Measurements from ENCODE around the gene INTS1. TPM values are rescaled to one million over a fixed set of nuclear protein-coding genes. Genes with fewer than 3 reads are reported as not detected.

Gene INTS1
- total RNA-seq, 2 experiments from 2014 or later: 78.1 to 81.7 TPM

DNA sequence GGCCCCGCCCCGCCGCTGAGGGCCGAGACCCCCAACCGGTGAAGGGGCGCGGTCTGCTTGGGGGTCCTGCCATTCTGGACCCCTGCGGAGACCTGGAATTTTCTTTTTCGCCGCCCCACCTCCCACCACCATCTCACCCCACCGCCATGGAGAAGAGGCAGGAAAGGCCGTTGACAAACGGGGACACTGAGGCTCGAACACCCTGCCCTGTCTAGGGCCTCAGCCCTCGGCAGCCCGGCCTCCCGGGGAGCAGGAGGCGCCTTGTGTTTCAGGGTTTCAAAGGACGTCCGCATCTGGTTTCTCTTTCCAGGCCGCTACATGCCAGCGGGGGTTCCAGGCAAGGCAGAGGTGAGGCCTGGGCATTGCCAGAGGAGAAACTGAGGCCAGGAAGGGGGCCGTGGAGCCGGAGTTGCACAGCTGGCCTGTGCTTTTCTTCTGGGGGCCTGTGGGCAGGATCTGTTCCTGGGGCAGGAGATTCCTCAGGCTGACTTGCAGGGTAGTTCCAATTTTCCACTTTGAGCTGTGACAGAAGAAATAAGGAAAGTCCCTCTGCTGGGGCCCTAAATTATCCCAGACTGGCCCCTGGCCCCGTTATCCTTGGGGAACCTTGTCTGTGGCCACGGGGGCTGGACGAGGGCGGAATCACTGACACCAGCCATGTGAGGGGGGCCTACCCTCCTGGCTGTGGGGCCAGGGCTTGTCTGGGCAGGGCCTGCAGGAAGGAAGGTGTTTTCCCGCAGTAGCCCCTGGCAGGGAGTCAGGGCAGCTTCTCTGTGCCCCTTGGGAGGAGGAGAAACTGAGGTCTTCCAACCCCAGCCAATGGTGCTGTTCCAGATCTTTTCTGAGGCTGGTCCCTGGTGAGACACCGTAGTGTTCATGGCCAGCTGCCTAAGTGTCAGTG is 44.0 kb downstream of the INTS1 start:
- Mint-ChIP-seq H3K36me3 (ENCODE audit: low read depth) (no peaks in the 10 kb centered on the region), H3K9me3 (ENCODE audit: low read depth) (no peaks in the 10 kb centered on the region), H3K27ac (peak overlapping the region; percentile 37), H3K4me3 (peak overlapping the region; percentile 45), H3K4me1 (peaks cover 7% of the 10 kb centered on the region), H3K27me3 (no peaks in the 10 kb centered on the region)
- CTCF ChIA-PET: interaction anchor here (0.7 to 0.8 kb wide), 2 partner anchors 14 to 589 kb away, joined by 4 read pairs; no protein-coding TSS in a partner anchor
- DNase-seq (peak; percentile 39), ATAC-seq (no peak)
- POLR2A ChIA-PET: no interaction called here
- intact Hi-C loops (cut with DNase I, micrococcal nuclease): loop anchor here (1.0 to 5.0 kb wide), 15 partner anchors 43 to 1171 kb away; partner anchors contain the start of genes INTS1 (in 2 of the 2), COX19 (in 1 of the 2), GET4 (in 1 of the 2) and GPR146 (in 1 of the 2)

DNA sequence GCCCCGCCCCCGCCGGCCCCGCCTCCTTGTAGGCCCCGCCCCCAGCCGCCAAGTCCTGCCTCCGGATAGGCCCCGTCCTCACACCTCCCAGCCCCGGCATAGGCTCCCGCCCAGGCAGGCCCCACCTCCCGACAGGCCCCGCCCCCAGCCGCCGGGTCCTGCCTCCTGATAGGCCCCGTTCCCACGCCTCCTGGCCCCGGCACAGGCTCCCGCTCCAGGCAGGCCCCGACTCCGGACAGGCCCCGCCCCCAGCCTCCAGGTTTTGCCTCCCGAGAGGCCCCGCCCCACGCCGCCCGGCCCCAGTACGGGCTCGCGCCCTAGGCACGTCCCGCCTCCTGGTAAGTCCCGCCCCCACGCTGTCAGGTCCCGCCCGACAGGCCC is 44.7 kb downstream of the INTS1 start:
- intact Hi-C loops (cut with DNase I, micrococcal nuclease): loop anchor here (1.0 to 5.0 kb wide), 15 partner anchors 42 to 1172 kb away; partner anchors contain the start of genes INTS1 (in 2 of the 2), COX19 (in 1 of the 2), GET4 (in 1 of the 2) and GPR146 (in 1 of the 2)
- no peaks in the 10 kb centered on the region for H3K9me3 Mint-ChIP-seq (ENCODE audit: low read depth)
- CTCF ChIA-PET: interaction anchor here (0.7 kb wide), 1 partner anchor 588 kb away, joined by 4 read pairs; no protein-coding TSS in a partner anchor
- DNase-seq (peak; percentile 100), ATAC-seq (peak; percentile 98)
- peak overlapping the region; percentile 59 for H3K4me3 Mint-ChIP-seq
- H3K36me3 Mint-ChIP-seq (ENCODE audit: low read depth): no peaks in the 10 kb centered on the region
- no peaks in the 10 kb centered on the region for H3K27me3 Mint-ChIP-seq
- POLR2A ChIA-PET: no interaction called here
- H3K27ac Mint-ChIP-seq: no peak overlapping the region
- H3K4me1 Mint-ChIP-seq: peaks cover 7% of the 10 kb centered on the region

DNA sequence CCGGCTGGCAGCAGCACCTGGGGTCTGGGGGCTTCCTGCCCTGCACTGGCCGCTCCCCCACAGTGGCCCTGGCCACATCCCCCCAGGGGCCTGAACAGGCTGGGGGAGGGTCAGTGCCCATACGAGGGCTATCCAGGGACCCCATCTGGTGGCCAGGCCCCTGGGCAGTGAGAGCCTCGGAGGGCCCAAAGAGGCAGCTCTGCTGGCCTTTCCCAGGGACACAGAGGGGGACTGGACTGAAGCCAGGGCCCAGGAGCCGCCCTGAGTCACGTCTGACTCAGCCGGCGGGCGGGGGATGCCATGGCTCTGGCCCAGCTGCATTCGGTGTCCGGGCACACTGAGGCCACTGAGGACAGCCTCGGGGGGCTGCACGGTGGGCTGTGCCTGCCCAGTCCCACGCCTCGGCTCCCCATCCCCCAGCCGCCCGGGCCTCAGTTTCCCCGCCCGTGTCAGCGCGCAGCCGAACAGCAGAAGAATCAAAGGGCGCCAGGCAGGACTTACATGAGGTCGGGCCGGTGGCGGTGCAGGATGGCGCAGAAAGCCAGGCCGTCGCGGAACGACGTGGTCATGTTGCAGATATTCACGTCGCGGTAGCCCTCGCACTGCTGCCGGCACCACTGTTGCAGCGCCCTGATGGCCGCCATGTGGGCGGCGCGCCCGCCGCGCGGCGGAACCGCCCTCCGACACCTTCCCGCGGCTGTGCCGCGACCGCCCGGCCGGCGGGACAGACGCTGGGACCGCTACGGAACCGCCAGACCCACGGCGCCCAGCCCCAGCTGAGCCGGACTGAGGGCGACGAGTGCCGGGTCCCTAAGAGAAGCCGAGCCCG is 45.3 kb downstream of the INTS1 start, which contains the start of gene MICALL2:
Gene MICALL2, minus strand, starts transcription at position 788 of the 829 bp plus-strand sequence. Its CDS starts 144 bp downstream, at position 644.
- H3K27ac Mint-ChIP-seq: peak within 1 kb of the TSS; percentile 37
- peak within 1 kb of the TSS; percentile 59 for H3K4me3 Mint-ChIP-seq
- ChIA-PET CTCF (interaction anchor here (0.6 kb wide), 1 partner anchor 534 kb away, joined by 3 read pairs; no protein-coding TSS in a partner anchor), POLR2A (no interaction called here)
- H3K27me3 Mint-ChIP-seq: no peaks in the 10 kb centered on the region
- H3K4me1 Mint-ChIP-seq: peaks cover 7% of the 10 kb centered on the region
- no peaks in the 10 kb centered on the region for H3K9me3 Mint-ChIP-seq (ENCODE audit: low read depth)
- peak; percentile 13 for ATAC-seq
- H3K36me3 Mint-ChIP-seq (ENCODE audit: low read depth): no peaks in the 10 kb centered on the region
- DNase-seq: peak; percentile 68
- intact Hi-C loops (cut with DNase I, micrococcal nuclease): loop anchor here (1.0 to 5.0 kb wide), 15 partner anchors 42 to 1172 kb away; partner anchors contain the start of genes INTS1 (in 2 of the 2), COX19 (in 1 of the 2), GET4 (in 1 of the 2) and GPR146 (in 1 of the 2)

DNA sequence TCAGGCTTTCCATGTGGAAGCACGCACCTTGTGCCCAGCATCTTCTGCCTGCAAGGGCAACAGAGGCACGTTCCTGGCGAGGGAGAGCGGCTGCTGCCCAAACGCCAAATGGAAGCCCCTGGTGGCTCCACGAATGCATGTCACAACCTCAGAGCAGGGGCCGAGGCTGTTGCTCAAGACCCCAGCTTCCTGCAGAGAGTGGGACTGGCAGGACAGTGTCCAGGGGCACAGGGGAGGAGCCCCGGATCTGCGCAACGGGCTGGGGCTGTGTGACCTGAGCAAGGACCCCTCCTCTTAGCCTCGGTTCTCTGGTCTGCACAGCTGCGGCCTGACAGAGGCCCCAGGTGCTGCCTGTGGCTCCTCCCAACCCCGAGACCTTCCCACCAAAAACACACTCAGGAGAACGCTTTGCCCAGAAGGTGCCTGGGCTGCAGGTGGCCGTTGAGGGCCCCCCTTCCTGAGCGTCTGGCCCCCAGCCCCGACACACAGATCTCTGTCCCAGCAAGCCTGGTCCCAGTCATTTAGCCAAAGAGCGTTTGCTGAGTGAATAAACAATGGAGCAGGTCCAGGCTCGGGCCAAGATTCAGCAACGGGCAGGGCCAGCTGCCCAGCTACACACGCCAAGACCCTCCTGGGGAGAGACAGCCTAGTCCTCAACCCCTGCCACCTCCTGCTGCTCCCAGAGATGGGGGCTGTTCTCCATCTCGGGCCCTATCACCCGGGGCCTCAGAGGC is 46.1 kb downstream of the INTS1 start:
- H3K27ac Mint-ChIP-seq: no peak overlapping the region
- DNase-seq: no peak
- CTCF ChIA-PET: no interaction called here
- POLR2A ChIA-PET: no interaction called here
- H3K9me3 Mint-ChIP-seq (ENCODE audit: low read depth): no peaks in the 10 kb centered on the region
- no peaks in the 10 kb centered on the region for H3K36me3 Mint-ChIP-seq (ENCODE audit: low read depth)
- H3K27me3 Mint-ChIP-seq: no peaks in the 10 kb centered on the region
- peaks cover 7% of the 10 kb centered on the region for H3K4me1 Mint-ChIP-seq
- no peak for ATAC-seq
- H3K4me3 Mint-ChIP-seq: peak overlapping the region; percentile 17
- intact Hi-C loops (cut with DNase I, micrococcal nuclease): loop anchor here (2.0 to 5.0 kb wide), 4 partner anchors 47 to 581 kb away; partner anchors contain the start of genes GET4 (in 1 of the 2), GPR146 (in 1 of the 2) and INTS1 (in 1 of the 2)

DNA sequence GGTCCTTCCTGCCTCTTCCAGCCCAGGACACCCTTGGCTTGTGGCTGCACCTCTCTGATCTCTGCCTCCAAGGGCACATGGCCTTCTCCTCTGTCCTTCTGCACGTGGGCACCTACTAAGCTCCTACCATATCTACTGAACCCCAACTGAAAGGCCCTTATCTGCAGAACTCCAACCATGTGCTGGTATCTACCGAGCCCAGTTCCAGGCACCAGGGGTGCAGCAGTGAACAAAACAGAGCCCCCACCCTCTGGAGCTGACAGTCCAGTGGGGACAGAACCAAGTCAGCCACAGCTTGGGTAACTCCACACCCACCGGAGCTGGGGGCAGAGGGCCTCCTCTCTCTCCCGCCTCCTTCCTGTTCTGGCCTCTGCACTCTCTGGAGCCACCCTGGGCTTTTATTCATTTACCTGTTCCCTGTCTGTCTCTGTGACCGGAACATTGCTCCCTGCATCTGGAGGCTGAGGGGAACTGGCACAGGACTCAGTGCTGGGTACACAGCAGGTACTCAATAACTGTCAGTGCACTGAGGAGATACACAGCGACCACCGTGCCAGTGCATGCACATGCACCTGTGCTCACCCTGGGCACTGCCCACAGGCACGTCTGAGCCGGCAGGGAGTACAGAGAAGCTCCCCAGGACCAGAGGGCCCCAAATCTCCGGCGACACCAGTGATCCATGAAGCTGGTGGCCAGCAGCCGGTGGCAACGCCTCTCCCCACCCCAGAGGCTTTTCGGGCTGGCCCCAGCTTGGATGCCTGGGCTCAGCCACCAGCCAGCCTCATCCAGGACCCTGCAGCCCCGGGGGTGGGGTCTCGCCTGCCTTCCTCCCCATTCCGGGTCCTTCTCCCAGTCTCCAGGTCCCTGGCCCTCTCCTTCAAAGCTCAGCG is 46.9 kb downstream of the INTS1 start:
- Mint-ChIP-seq H3K9me3 (ENCODE audit: low read depth) (no peaks in the 10 kb centered on the region), H3K27me3 (no peaks in the 10 kb centered on the region), H3K27ac (no peak overlapping the region), H3K4me1 (peaks cover 7% of the 10 kb centered on the region), H3K36me3 (ENCODE audit: low read depth) (no peaks in the 10 kb centered on the region), H3K4me3 (no peak overlapping the region)
- ChIA-PET POLR2A (no interaction called here), CTCF (interaction anchor here (1.0 kb wide), 1 partner anchor 17 kb away, joined by 3 read pairs; no protein-coding TSS in a partner anchor)
- DNase-seq (no peak), ATAC-seq (no peak)
- intact Hi-C loops (cut with DNase I, micrococcal nuclease): loop anchor here in 1 of 2 experiments (5.0 kb wide), 3 partner anchors 300 to 580 kb away; partner anchors contain the start of genes GET4 and GPR146

DNA sequence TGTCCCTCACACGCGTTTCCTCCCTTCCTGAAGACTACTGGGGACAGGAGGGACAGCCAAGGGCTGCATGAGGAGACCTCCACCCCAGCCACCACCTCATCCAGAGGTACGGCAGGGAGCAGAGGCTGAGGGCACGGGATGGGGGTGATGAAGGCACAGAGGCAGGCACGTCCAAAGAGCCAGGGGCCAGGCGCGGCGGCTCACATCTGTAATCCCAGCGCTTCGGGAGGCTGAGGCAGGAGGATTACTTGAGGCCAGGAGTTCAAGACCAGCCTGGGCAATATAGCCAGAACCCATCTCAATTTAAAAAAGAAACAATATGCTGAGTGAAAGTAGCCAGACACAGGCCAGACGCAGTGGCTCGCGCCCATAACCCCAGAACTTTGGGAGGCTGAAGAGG is 48.2 kb downstream of the INTS1 start:
- intact Hi-C loops (cut with DNase I, micrococcal nuclease): loop anchor here in 1 of 2 experiments (5.0 kb wide), 3 partner anchors 301 to 579 kb away; partner anchors contain the start of genes GET4 and GPR146
- ChIA-PET CTCF (no interaction called here), POLR2A (no interaction called here)
- H3K27me3 Mint-ChIP-seq: no peaks in the 10 kb centered on the region
- no peaks in the 10 kb centered on the region for H3K9me3 Mint-ChIP-seq (ENCODE audit: low read depth)
- H3K4me1 Mint-ChIP-seq: peaks cover 7% of the 10 kb centered on the region
- no peaks in the 10 kb centered on the region for H3K36me3 Mint-ChIP-seq (ENCODE audit: low read depth)
- no peak overlapping the region for H3K4me3 Mint-ChIP-seq
- ATAC-seq (no peak), DNase-seq (no peak)
- H3K27ac Mint-ChIP-seq: no peak overlapping the region

DNA sequence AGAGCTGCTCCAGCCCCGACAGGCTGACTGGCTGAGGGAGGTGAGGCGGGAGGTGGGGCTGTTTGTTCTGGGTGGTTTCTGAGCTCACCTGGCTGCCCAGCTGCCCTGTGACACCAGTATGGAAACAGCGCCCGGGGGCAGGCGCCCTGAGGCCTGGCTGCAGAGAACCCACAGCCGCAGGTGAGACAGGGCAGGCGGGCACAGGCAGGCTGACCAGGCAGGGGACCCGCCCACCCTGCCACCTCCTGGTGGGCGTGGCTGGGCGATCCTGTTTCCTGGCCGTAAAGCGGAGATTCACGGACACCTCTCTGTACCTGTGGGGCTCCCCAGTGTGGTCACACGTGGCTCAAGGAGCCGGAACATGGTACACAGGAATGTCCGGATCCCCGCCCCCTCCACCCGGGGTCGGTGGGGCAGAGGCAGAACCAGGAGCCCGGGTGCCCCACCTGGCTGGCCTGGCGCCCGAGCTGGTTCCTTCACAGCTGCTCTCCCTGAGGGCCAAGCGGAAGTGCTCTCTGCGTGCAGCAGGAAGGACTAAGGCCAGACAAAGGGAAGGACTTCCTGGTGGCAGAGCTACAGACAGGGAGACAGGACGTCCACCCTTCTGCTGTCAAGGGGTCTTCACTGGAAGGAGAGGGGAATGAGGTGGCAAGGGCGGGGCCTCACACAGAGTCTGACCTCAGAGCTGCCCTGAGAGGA is 48.8 kb downstream of the INTS1 start:
- H3K27me3 Mint-ChIP-seq: no peaks in the 10 kb centered on the region
- ChIA-PET POLR2A (no interaction called here), CTCF (no interaction called here)
- H3K4me3 Mint-ChIP-seq: no peak overlapping the region
- H3K27ac Mint-ChIP-seq: no peak overlapping the region
- ATAC-seq (no peak), DNase-seq (no peak)
- intact Hi-C loops (cut with DNase I, micrococcal nuclease): loop anchor here in 1 of 2 experiments (5.0 kb wide), 3 partner anchors 302 to 578 kb away; partner anchors contain the start of genes GET4 and GPR146
- no peaks in the 10 kb centered on the region for H3K9me3 Mint-ChIP-seq (ENCODE audit: low read depth)
- H3K36me3 Mint-ChIP-seq (ENCODE audit: low read depth): no peaks in the 10 kb centered on the region
- peaks cover 7% of the 10 kb centered on the region for H3K4me1 Mint-ChIP-seq

DNA sequence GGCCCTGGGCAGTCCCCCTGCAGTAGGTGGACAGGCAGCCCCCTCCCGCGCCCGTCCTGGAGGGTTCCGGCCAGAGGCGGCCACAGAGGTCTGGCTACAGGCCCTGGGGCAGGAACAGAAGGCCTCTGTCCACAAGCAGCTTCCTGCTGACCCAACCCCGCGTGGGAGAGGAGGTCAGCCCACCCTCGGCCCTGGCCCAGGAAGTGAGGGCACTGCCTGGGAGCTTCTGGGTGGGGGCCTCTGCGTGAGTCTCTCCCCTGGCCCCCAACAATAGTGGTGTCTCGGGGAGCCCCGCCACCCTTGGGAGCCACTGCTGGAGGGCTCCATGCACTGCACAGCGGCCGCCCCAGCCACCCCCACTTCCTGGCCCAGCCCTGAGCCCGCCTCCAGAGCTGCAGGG is 49.6 kb downstream of the INTS1 start:
- POLR2A ChIA-PET: no interaction called here
- CTCF ChIA-PET: no interaction called here
- DNase-seq: no peak
- Mint-ChIP-seq H3K9me3 (ENCODE audit: low read depth) (no peaks in the 10 kb centered on the region), H3K4me1 (peaks cover 4% of the 10 kb centered on the region), H3K36me3 (ENCODE audit: low read depth) (no peaks in the 10 kb centered on the region), H3K27ac (no peak overlapping the region), H3K27me3 (no peaks in the 10 kb centered on the region), H3K4me3 (no peak overlapping the region)
- ATAC-seq: no peak
- intact Hi-C loops (cut with DNase I, micrococcal nuclease): no loop called here

DNA sequence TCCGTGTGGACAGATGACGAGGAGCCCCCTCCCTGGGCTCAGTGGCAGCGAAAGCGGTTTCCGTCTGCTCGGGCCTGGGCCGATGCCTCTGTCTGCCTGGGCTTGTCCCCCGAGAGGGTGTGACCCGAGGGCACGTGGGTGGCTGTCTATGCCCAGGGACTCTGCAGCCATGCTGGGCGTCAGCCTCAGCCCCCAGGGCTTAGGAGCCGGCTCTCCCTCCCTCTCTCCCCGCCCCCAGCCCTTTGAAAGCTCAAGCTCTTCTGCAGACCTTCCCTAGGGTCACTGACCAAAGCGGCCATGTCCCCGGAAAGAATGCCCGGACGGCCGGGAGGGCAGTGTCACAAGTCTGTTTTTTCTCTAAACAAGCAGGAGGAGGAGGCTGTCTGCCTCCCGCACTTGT is 52.0 kb downstream of the INTS1 start:
- Mint-ChIP-seq H3K27me3 (no peaks in the 10 kb centered on the region), H3K27ac (no peak overlapping the region), H3K4me3 (no peak overlapping the region), H3K9me3 (ENCODE audit: low read depth) (no peaks in the 10 kb centered on the region), H3K4me1 (no peaks in the 10 kb centered on the region), H3K36me3 (ENCODE audit: low read depth) (no peaks in the 10 kb centered on the region)
- ChIA-PET POLR2A (no interaction called here), CTCF (no interaction called here)
- DNase-seq (no peak), ATAC-seq (no peak)
- intact Hi-C loops (cut with DNase I, micrococcal nuclease): no loop called here

Measured in activated CD4-positive, alpha-beta T cell treated with anti-CD3 and anti-CD28 coated beads for 36 hours (primary cell).